B cell (primary cell): ENCODE results near the gene L3MBTL3. TPM values are rescaled to one million over a fixed set of nuclear protein-coding genes. Genes with fewer than 3 reads are reported as not detected.

Source experiments
- ATAC-seq: fragments of 200-7000 bp; cut with Tn5 transposase; one replicate; pipeline ENCODE4 v1.10.0; 2021; ENCODE audit warnings: low read depth, mild to moderate bottlenecking, moderate number of reproducible peaks, moderate library complexity
- CTCF ChIA-PET: fragments of 350-600 bp; sonication (Branson Sonifier 250); formaldehyde crosslinking; loops from one replicate; lab custom pipeline; 2021; ENCODE audit warnings: antibody characterized with exemption, inconsistent platforms; lab: Charles Lee
- POLR2A ChIA-PET: fragments of 350-600 bp; sonication (Branson Sonifier 250); formaldehyde crosslinking; loops from one replicate; lab custom pipeline; 2021; ENCODE audit warnings: antibody characterized with exemption; lab: Charles Lee
- DNase-seq: peaks from one replicate; pipeline ENCODE4 v3.0.0; 2013
- H2AFZ ChIP-seq: 2 replicates; pipeline ENCODE4 v1.6.1; 2012; ENCODE audit warnings: mild to moderate bottlenecking, low read depth, low read length; ENCODE audit not compliant: insufficient read depth, poor library complexity, severe bottlenecking
- H3K27ac ChIP-seq, 2 donors: 1 replicate in 1 of 2; 2 replicates in 1 of 2; pipeline ENCODE4 v1.5.1; 2012 to 2013; ENCODE audit warnings: low read length in 2 of 2, mild to moderate bottlenecking in 2 of 2, moderate library complexity in 1 of 2
- H3K27me3 ChIP-seq, 4 experiments: fragments of 200-600 bp in 1 of 4; sonication (generic) in 1 of 4; replicated peaks in 1 of 4; 1 replicate in 2 of 4; 2 replicates in 2 of 4; pipeline versions ENCODE4 v1.6.1 to v1.7.0; 2013 to 2016; ENCODE audit warnings: low read length in 3 of 4, mild to moderate bottlenecking in 2 of 4, mixed read lengths in 1 of 4, moderate library complexity in 1 of 4; ENCODE audit not compliant: insufficient read depth in 4 of 4, control insufficient read depth in 3 of 4; ENCODE audit errors: control extremely low read depth in 1 of 4
- H3K36me3 ChIP-seq, 2 experiments: replicated peaks in 1 of 2; 1 replicate in 1 of 2; 2 replicates in 1 of 2; pipeline versions ENCODE4 v1.6.1 to v1.7.1; 2013; ENCODE audit warnings: low read length in 1 of 2; ENCODE audit not compliant: insufficient read depth in 2 of 2, control insufficient read depth in 1 of 2; ENCODE audit errors: control extremely low read depth in 1 of 2, extremely low read depth in 1 of 2
- H3K4me1 ChIP-seq, 2 donors: fragments of 200-600 bp in 1 of 2; sonication (generic) in 1 of 2; 1 replicate in 1 of 2; 2 replicates in 1 of 2; pipeline versions ENCODE4 v1.5.1 to v1.6.1; 2013 to 2017; ENCODE audit warnings: low read length in 2 of 2; ENCODE audit not compliant: control insufficient read depth in 2 of 2, insufficient read depth in 2 of 2
- H3K4me2 ChIP-seq: replicated peaks from 2 replicates; pipeline ENCODE3; 2012; ENCODE audit warnings: mild to moderate bottlenecking, low read depth, low read length; ENCODE audit not compliant: poor library complexity, severe bottlenecking
- H3K4me3 ChIP-seq, 5 experiments: fragments of 200-600 bp in 1 of 5; sonication (generic) in 1 of 5; 1 replicate in 3 of 5; 2 replicates in 2 of 5; pipeline versions ENCODE4 v1.5.1 to v1.7.0; 2011 to 2016; ENCODE audit warnings: low read length in 4 of 5, mild to moderate bottlenecking in 4 of 5, low read depth in 2 of 5, control low read depth in 1 of 5, moderate library complexity in 1 of 5; ENCODE audit not compliant: insufficient read depth in 1 of 5; ENCODE audit errors: control extremely low read depth in 1 of 5, extremely low read depth in 1 of 5
- H3K79me2 ChIP-seq: fragments of 200-600 bp; sonication (generic); one replicate; pipeline ENCODE4 v1.6.0; 2016; ENCODE audit warnings: low read length; ENCODE audit not compliant: control insufficient read depth, insufficient read depth
- H3K9ac ChIP-seq: fragments of 200-600 bp; sonication (generic); 2 replicates; pipeline ENCODE4 v1.6.1; 2017; ENCODE audit warnings: mild to moderate bottlenecking, low read length, moderate library complexity
- H3K9me3 ChIP-seq, 3 donors: one replicate each; pipeline versions ENCODE4 v1.6.1 to v1.7.1; 2013; ENCODE audit warnings: low read length in 2 of 3; ENCODE audit not compliant: control insufficient read depth in 2 of 3, insufficient read depth in 1 of 3; ENCODE audit errors: control extremely low read depth in 1 of 3
- H4K20me1 ChIP-seq: 2 replicates; pipeline ENCODE4 v1.6.0; 2012; ENCODE audit warnings: mild to moderate bottlenecking, low read length; ENCODE audit not compliant: insufficient read depth, control insufficient read depth, poor library complexity, severe bottlenecking
- H3K27ac Mint-ChIP-seq: one replicate; pipeline ENCODE4 v1.8.0; 2021; ENCODE audit warnings: mixed read lengths
- H3K27me3 Mint-ChIP-seq: one replicate; pipeline ENCODE4 v1.8.0; 2021; ENCODE audit warnings: mixed read lengths
- H3K4me1 Mint-ChIP-seq: one replicate; pipeline ENCODE4 v1.8.0; 2021; ENCODE audit warnings: mixed read lengths
- H3K4me3 Mint-ChIP-seq: one replicate; pipeline ENCODE4 v1.8.0; 2021; ENCODE audit warnings: mixed read lengths
- H3K9me3 Mint-ChIP-seq: one replicate; pipeline ENCODE4 v1.8.0; 2022; ENCODE audit warnings: mixed read lengths; ENCODE audit not compliant: insufficient read depth
- CTCF ChIP-seq: fragments of 200-600 bp; IDR thresholded peaks from one replicate; pipeline ENCODE4 v1.8.0; 2022; ENCODE audit warnings: antibody characterized with exemption, mild to moderate bottlenecking
- EZH2 ChIP-seq: IDR thresholded peaks from 2 replicates; pipeline ENCODE4 v1.6.1; 2012; ENCODE audit warnings: borderline replicate concordance, low read depth, mild to moderate bottlenecking, moderate library complexity, low read length; ENCODE audit not compliant: insufficient read depth, poor library complexity, severe bottlenecking
- WGBS: methylation state at CpG from one replicate; pipeline ENCODE4 v1.1.5; 2013; ENCODE audit warnings: missing lambda C conversion rate; ENCODE audit not compliant: insufficient coverage; 5-methylcytosine and 5-hydroxymethylcytosine counted together
- intact Hi-C: fragments of 100-400 bp; cut with micrococcal nuclease; formaldehyde crosslinking; loops from one replicate; pipeline ENCODE4 v1.10.0; 2022
- polyA plus RNA-seq: library from polyadenylated mRNA; depleted of rRNA; stranded (reverse); fragments of >200 nt; gene quantifications from 2 replicates; pipeline ENCODE4 v1.2.3, GENCODE V29; 2012
- total RNA-seq, 2 donors: library from RNA; stranded (reverse); fragments of 120-200 nt in 1 of 2; gene quantifications; 1 replicate in 1 of 2; 2 replicates in 1 of 2; pipeline versions ENCODE4 v1.2.3 to v1.2.4, GENCODE V29; 2013 to 2022

L3MBTL3 gene
- total and polyA plus RNA-seq, 2 donors (not counting 1 experiment from before 2014, with no cell fraction given) = 28.0 to 46.4 TPM

- Histone ChIP-seq H3K27ac (peak overlapping the region in 1 of 2 donors; percentile 91), H3K9ac (no peak overlapping the region), H2AFZ (no peak overlapping the region), H3K9me3 (no peaks in the 10 kb centered on the region), H3K79me2 (peaks cover 4% of the 10 kb centered on the region), H3K36me3 (peaks cover 21 to 41% of the 10 kb centered on the region in 2 experiments), H3K27me3 (no peaks in the 10 kb centered on the region), H3K4me2 (no peak overlapping the region), H4K20me1 (no peaks in the 10 kb centered on the region), H3K4me3 (no peak overlapping the region), H3K4me1 (peaks cover 23 to 30% of the 10 kb centered on the region in 2 donors)
- intact Hi-C loops = no loop called here
- POLR2A ChIA-PET = no interaction called here
- TF ChIP-seq EZH2 (no peak), CTCF (no peak)
- CTCF ChIA-PET = interaction anchor here (0.7 kb wide), 1 partner anchor 1676 kb away, joined by 3 read pairs; no protein-coding TSS in a partner anchor
- no peak overlapping the region for H3K4me3 Mint-ChIP-seq
- no CpG with 5 or more reads among the region's 2 CpGs for WGBS
- H3K27ac Mint-ChIP-seq = peak overlapping the region; percentile 8
- no peaks in the 10 kb centered on the region for H3K27me3 Mint-ChIP-seq
- DNase-seq = no peak
- H3K4me1 Mint-ChIP-seq = peaks cover 39% of the 10 kb centered on the region
- H3K9me3 Mint-ChIP-seq = no peaks in the 10 kb centered on the region
- no peak for ATAC-seq
These were observed 116.2 kb downstream of the L3MBTL3 start for GRCh38 chr6:130134582-130134981.

GRCh38 chr6:130136798-130137197, 118.4 kb downstream of the L3MBTL3 start:
- H3K9ac ChIP-seq = no peak overlapping the region
- no peaks in the 10 kb centered on the region for H3K9me3 ChIP-seq
- no peak overlapping the region for H3K27ac Mint-ChIP-seq
- WGBS = no CpG with 5 or more reads among the region's 2 CpGs
- H2AFZ ChIP-seq = no peak overlapping the region
- no peak for DNase-seq
- H3K4me2 ChIP-seq = no peak overlapping the region
- no peak for ATAC-seq
- no peaks in the 10 kb centered on the region for H4K20me1 ChIP-seq
- H3K27me3 Mint-ChIP-seq = no peaks in the 10 kb centered on the region
- no peaks in the 10 kb centered on the region for H3K27me3 ChIP-seq
- H3K4me3 Mint-ChIP-seq = no peak overlapping the region
- H3K27ac ChIP-seq = no peak overlapping the region
- peaks cover 29 to 49% of the 10 kb centered on the region in 2 experiments for H3K36me3 ChIP-seq
- no peak overlapping the region for H3K4me3 ChIP-seq
- POLR2A ChIA-PET = no interaction called here
- H3K4me1 ChIP-seq = peaks cover 17 to 22% of the 10 kb centered on the region in 2 donors
- peaks cover 27% of the 10 kb centered on the region for H3K4me1 Mint-ChIP-seq
- CTCF ChIA-PET = no interaction called here
- no peak for TF ChIP-seq EZH2
- TF ChIP-seq CTCF = no peak
- H3K79me2 ChIP-seq = peaks cover 4% of the 10 kb centered on the region
- intact Hi-C loops = no loop called here
- no peaks in the 10 kb centered on the region for H3K9me3 Mint-ChIP-seq
